ENCODE data around the gene HSD17B13.

The HSD17B13 gene

DNA sequence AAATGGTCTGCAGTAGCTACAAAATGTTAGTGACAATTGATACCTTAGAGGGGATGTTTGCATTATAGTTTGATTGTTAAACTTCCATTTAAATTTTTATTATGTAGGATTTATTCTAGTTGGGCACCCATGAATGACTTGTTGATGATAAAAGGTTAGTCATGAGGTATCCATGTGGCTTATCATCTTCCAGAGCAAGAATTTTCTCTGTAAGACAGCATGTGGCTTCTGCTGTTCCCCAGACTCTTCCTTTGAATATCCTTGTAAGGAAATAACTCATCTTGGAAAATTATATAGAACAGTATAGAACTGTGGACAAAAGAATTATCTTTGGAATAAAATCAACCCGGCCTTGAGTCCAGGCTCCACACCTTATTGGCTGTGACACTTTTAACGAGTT, 62.2 kb downstream of the HSD17B13 start:
- no peak for DNase-seq

DNA sequence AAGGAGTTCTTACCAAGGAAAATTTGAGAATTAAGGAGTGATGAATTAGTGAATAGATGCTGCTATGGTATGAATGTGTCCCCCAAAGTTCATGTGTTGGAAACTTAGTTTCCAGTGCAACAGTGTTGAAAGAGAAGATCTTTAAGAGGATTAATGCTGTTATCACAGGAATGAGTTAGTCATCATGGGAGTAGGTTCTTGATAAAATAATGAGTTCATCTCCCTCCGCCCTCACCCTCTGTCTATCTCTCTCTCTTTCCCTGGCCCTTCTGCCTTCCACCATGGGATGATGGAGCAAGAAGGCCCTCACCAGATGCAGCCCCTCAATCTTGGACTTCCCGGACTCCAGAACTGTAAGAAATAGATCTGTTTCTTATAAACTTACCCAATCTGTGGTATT, 64.0 kb downstream of the HSD17B13 start:
- DNase-seq, result no peak

DNA sequence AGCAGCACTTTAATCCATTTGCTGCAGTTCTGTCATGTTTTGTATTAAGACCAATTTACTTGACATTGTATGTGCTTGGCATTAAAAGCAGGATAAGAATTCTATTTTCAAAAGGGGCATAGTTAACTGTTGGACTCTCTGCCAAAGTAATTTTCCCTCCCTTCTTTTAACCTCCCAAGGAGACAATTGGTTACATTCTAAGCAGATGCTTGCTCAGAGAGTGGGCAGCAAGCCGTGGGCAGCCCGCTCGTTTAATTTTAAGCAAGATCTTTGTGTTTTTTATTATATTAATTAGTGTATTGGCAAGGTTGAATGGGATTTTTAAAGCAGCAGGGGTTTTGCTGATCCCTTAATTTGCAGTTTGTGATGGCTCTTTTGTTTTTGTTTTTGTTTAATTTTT, 65.2 kb downstream of the HSD17B13 start:
- DNase-seq, result no peak

DNA sequence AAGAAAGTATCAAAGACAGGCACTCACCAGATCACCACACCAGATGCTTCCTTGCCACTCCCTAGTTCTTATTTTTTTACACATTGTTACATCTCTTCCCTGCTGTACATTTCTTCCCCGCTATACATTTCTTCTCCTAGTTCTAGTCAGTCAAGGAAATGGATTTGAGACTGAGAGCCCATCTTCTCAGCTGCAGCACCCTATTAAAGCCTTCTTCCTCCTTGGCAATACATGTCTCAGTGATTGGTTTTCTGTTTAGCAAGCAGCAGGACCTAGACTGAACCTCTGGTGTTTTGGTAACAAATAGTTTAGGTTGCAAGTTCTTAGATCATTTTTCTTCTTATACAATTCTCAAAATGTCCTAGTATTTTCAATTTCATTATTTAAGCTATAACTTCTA, 66.9 kb downstream of the HSD17B13 start:
- DNase-seq, result no peak

Measured in activated effector memory CD4-positive, alpha-beta T cell treated with anti-CD3 and anti-CD28 coated beads, Interleukin-2, amount 50 U/mL, for 16 hours (primary cell).